IPS-15b (cell line): ENCODE measurements around the gene MIPOL1.
"Not testable (repeated sequence)": the region's sequence is repeated elsewhere in the genome, so short reads cannot be mapped to it uniquely, and the experiment has no call there.

ENCODE experiments used
- H3K27me3 ChIP-seq: one replicate; pipeline ENCODE4 v1.6.1; 2013; ENCODE audit warnings: low read length; ENCODE audit not compliant: control insufficient read depth, insufficient read depth
- H3K36me3 ChIP-seq: one replicate; pipeline ENCODE4 v1.6.1; 2013; ENCODE audit warnings: low read length; ENCODE audit not compliant: control insufficient read depth, insufficient read depth
- H3K4me1 ChIP-seq: one replicate; pipeline ENCODE4 v1.6.1; 2013; ENCODE audit warnings: mild to moderate bottlenecking, low read length; ENCODE audit not compliant: control insufficient read depth, insufficient read depth
- H3K4me3 ChIP-seq: one replicate; pipeline ENCODE4 v1.5.1; 2013; ENCODE audit warnings: low read depth, low read length
- H3K9ac ChIP-seq: one replicate; pipeline ENCODE4 v1.6.1; 2013; ENCODE audit warnings: low read depth, mild to moderate bottlenecking, low read length
- H3K9me3 ChIP-seq: one replicate; pipeline ENCODE4 v1.6.1; 2013; ENCODE audit warnings: mild to moderate bottlenecking, low read length; ENCODE audit not compliant: control insufficient read depth, insufficient read depth

Gene MIPOL1

GRCh38 chr14:37447883-37448391, 250.2 kb downstream of the MIPOL1 start:
- H3K27me3 ChIP-seq = no peaks in the 10 kb centered on the region
- no peaks in the 10 kb centered on the region for H3K9me3 ChIP-seq
- no peaks in the 10 kb centered on the region for H3K36me3 ChIP-seq
- H3K4me3 ChIP-seq = no peak overlapping the region
- no peak overlapping the region for H3K9ac ChIP-seq
- H3K4me1 ChIP-seq = no peaks in the 10 kb centered on the region

GRCh38 chr14:37452323-37452722, 254.6 kb downstream of the MIPOL1 start:
- H3K4me3 ChIP-seq = no peak overlapping the region
- H3K9ac ChIP-seq = no peak overlapping the region
- no peaks in the 10 kb centered on the region for H3K36me3 ChIP-seq
- no peaks in the 10 kb centered on the region for H3K27me3 ChIP-seq
- H3K4me1 ChIP-seq = no peaks in the 10 kb centered on the region
- H3K9me3 ChIP-seq = no peaks in the 10 kb centered on the region

GRCh38 chr14:37453985-37454384, 256.2 kb downstream of the MIPOL1 start:
- no peak overlapping the region for H3K4me3 ChIP-seq
- H3K9ac ChIP-seq = no peak overlapping the region
- H3K27me3 ChIP-seq = no peaks in the 10 kb centered on the region

GRCh38 chr14:37457334-37457733, 259.6 kb downstream of the MIPOL1 start:
- no peaks in the 10 kb centered on the region for H3K4me1 ChIP-seq

More at GRCh38 chr14:37453985-37454384, 256.2 kb downstream of the MIPOL1 start:
- Histone ChIP-seq H3K4me1 (no peaks in the 10 kb centered on the region), H3K36me3 (no peaks in the 10 kb centered on the region), H3K9me3 (no peaks in the 10 kb centered on the region)

GRCh38 chr14:37462426-37462825, 264.7 kb downstream of the MIPOL1 start:
- H3K9ac ChIP-seq, H3K4me1 ChIP-seq, H3K36me3 ChIP-seq, H3K27me3 ChIP-seq, H3K9me3 ChIP-seq, H3K4me3 ChIP-seq: not testable (repeated sequence)

More at GRCh38 chr14:37457334-37457733, 259.6 kb downstream of the MIPOL1 start:
- H3K36me3 ChIP-seq = no peaks in the 10 kb centered on the region
- H3K9me3 ChIP-seq = no peaks in the 10 kb centered on the region
- H3K9ac ChIP-seq = no peak overlapping the region
- no peaks in the 10 kb centered on the region for H3K27me3 ChIP-seq
- H3K4me3 ChIP-seq = no peak overlapping the region

- no peaks in the 10 kb centered on the region for H3K27me3 ChIP-seq
- no peaks in the 10 kb centered on the region for H3K36me3 ChIP-seq
- H3K4me3 ChIP-seq = no peak overlapping the region
- H3K9ac ChIP-seq = no peak overlapping the region
- H3K4me1 ChIP-seq = no peaks in the 10 kb centered on the region
- no peaks in the 10 kb centered on the region for H3K9me3 ChIP-seq
Measured at GRCh38 chr14:37464192-37464858, 266.6 kb downstream of the MIPOL1 start.

GRCh38 chr14:37466003-37466622, 268.4 kb downstream of the MIPOL1 start:
- no peaks in the 10 kb centered on the region for H3K27me3 ChIP-seq
- no peaks in the 10 kb centered on the region for H3K9me3 ChIP-seq
- no peaks in the 10 kb centered on the region for H3K4me1 ChIP-seq
- no peak overlapping the region for H3K9ac ChIP-seq
- H3K4me3 ChIP-seq = no peak overlapping the region
- no peaks in the 10 kb centered on the region for H3K36me3 ChIP-seq

- Histone ChIP-seq H3K9ac (no peak overlapping the region), H3K27me3 (no peaks in the 10 kb centered on the region), H3K4me1 (no peaks in the 10 kb centered on the region), H3K4me3 (no peak overlapping the region), H3K9me3 (no peaks in the 10 kb centered on the region), H3K36me3 (no peaks in the 10 kb centered on the region)
Measured at GRCh38 chr14:37466623-37467088, 268.9 kb downstream of the MIPOL1 start.

- no peaks in the 10 kb centered on the region for H3K9me3 ChIP-seq
- no peak overlapping the region for H3K4me3 ChIP-seq
- no peaks in the 10 kb centered on the region for H3K27me3 ChIP-seq
- H3K4me1 ChIP-seq = no peaks in the 10 kb centered on the region
- H3K36me3 ChIP-seq = no peaks in the 10 kb centered on the region
- H3K9ac ChIP-seq = no peak overlapping the region
Measured at GRCh38 chr14:37469650-37470049, 271.9 kb downstream of the MIPOL1 start.

- Histone ChIP-seq H3K4me3 (no peak overlapping the region), H3K36me3 (no peaks in the 10 kb centered on the region), H3K4me1 (no peaks in the 10 kb centered on the region), H3K9ac (no peak overlapping the region), H3K9me3 (no peaks in the 10 kb centered on the region), H3K27me3 (no peaks in the 10 kb centered on the region)
Measured at GRCh38 chr14:37470251-37470650, 272.5 kb downstream of the MIPOL1 start.

- H3K4me3 ChIP-seq = no peak overlapping the region
- H3K4me1 ChIP-seq = no peaks in the 10 kb centered on the region
- no peaks in the 10 kb centered on the region for H3K9me3 ChIP-seq
- H3K36me3 ChIP-seq = no peaks in the 10 kb centered on the region
- H3K27me3 ChIP-seq = no peaks in the 10 kb centered on the region
- H3K9ac ChIP-seq = no peak overlapping the region
Measured at GRCh38 chr14:37472906-37473305, 275.2 kb downstream of the MIPOL1 start.

GRCh38 chr14:37474191-37474590, 276.5 kb downstream of the MIPOL1 start:
- no peaks in the 10 kb centered on the region for H3K4me1 ChIP-seq
- no peaks in the 10 kb centered on the region for H3K27me3 ChIP-seq
- no peak overlapping the region for H3K4me3 ChIP-seq
- H3K9ac ChIP-seq = no peak overlapping the region
- H3K36me3 ChIP-seq = no peaks in the 10 kb centered on the region
- H3K9me3 ChIP-seq = no peaks in the 10 kb centered on the region
